NB4 (cell line): ENCODE data around the gene ICOS.

Experiments
- MYC ChIP-seq: IDR thresholded peaks from 2 replicates; pipeline ENCODE4 v1.6.1; 2011; ENCODE audit warnings: low read depth, low read length
- POLR2A ChIP-seq: IDR thresholded peaks from 2 replicates; pipeline ENCODE4 v1.6.1; 2011; ENCODE audit warnings: mild to moderate bottlenecking; ENCODE audit not compliant: insufficient read length; ENCODE audit errors: extremely low read depth
- TF ChIP-seq, protein P1 (sequence below): IDR thresholded peaks from one replicate; pipeline ENCODE4 v1.5.1; 2012; ENCODE audit warnings: low read depth, low read length
- TF ChIP-seq, protein P2 (sequence below): IDR thresholded peaks from 2 replicates; pipeline ENCODE4 v1.6.1; 2011; ENCODE audit warnings: low read depth, low read length

DNA sequence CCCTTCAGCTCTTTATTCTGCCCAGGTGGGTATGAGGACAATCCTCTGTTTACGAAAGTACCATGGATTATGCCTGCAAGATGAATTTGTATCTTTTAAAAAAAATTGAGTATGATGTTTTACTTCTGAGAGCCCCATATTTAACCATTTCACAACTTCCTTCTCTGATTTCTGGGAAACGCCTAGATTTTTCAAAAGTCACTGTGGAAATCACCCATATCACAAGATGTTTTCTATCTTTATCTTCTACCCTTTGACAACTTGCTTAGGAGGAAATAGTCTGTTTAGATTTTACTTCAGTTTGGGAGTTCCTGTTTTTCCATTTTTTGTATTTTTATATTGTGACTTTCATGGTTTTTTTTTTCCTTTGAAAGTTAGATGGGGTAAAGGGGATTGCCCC lies 53.0 kb downstream of the ICOS start:
- TF ChIP-seq, protein P1, sequence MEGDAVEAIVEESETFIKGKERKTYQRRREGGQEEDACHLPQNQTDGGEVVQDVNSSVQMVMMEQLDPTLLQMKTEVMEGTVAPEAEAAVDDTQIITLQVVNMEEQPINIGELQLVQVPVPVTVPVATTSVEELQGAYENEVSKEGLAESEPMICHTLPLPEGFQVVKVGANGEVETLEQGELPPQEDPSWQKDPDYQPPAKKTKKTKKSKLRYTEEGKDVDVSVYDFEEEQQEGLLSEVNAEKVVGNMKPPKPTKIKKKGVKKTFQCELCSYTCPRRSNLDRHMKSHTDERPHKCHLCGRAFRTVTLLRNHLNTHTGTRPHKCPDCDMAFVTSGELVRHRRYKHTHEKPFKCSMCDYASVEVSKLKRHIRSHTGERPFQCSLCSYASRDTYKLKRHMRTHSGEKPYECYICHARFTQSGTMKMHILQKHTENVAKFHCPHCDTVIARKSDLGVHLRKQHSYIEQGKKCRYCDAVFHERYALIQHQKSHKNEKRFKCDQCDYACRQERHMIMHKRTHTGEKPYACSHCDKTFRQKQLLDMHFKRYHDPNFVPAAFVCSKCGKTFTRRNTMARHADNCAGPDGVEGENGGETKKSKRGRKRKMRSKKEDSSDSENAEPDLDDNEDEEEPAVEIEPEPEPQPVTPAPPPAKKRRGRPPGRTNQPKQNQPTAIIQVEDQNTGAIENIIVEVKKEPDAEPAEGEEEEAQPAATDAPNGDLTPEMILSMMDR = no peak
- TF ChIP-seq MYC = no peak
- no peak for TF ChIP-seq POLR2A
- TF ChIP-seq, protein P2, sequence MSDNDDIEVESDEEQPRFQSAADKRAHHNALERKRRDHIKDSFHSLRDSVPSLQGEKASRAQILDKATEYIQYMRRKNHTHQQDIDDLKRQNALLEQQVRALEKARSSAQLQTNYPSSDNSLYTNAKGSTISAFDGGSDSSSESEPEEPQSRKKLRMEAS = no peak
